PFSK-1 (cell line): Measurements from ENCODE around the gene PRKN.

Source experiments
- FOXP2 ChIP-seq: optimal IDR thresholded peaks from 2 replicates; pipeline ENCODE3; 2011; ENCODE audit warnings: borderline replicate concordance, control low read depth, inconsistent platforms; ENCODE audit not compliant: insufficient read depth; ENCODE audit errors: extremely low read length, extremely low read depth
- REST ChIP-seq, 2 experiments: IDR thresholded peaks; 2 replicates each; pipeline versions ENCODE4 v1.6.1 to v1.8.0; 2011 to 2012; ENCODE audit warnings: low read depth in 2 of 2, low read length in 2 of 2, control low read depth in 1 of 2, inconsistent platforms in 1 of 2, mild to moderate bottlenecking in 1 of 2, moderate library complexity in 1 of 2; ENCODE audit not compliant: insufficient read depth in 1 of 2

- TF ChIP-seq FOXP2 (no peak), REST (IDR thresholded peaks at IDR 0.05; ENCODE audit: insufficient read depth in 1 of 2, low read depth in 2 of 2, low read length in 2 of 2) (no peak)
Observed at GRCh38 chr6:161917645-161918044, 809.9 kb downstream of the PRKN start.
